HG03558 (cell line): Measurements from ENCODE around the gene SRSF6.
"Not testable (repeated sequence)": the region's sequence is repeated elsewhere in the genome, so short reads cannot be mapped to it uniquely, and the experiment has no call there.

Experiments used
- ATAC-seq: cut with Tn5 transposase; IDR thresholded peaks from one replicate; pipeline ENCODE4 v1.9.1; 2021; ENCODE audit warnings: moderate number of reproducible peaks; ENCODE audit not compliant: unreplicated experiment; ENCODE audit errors: extremely low read depth

SRSF6 gene

GRCh38 chr20:43457640-43458421 lies at the start of gene SRSF6:
Gene SRSF6 (plus strand): TSS chr20:43457896. CDS start chr20:43458034, 138 bp downstream.
- ATAC-seq = peak; percentile 34

GRCh38 chr20:43408848-43409576 lies 48.7 kb upstream of the SRSF6 start:
- ATAC-seq = no peak

- no peak for ATAC-seq
These were observed 48.2 kb upstream of the SRSF6 start for GRCh38 chr20:43409577-43409913.

- no peak for ATAC-seq
These were observed 41.9 kb upstream of the SRSF6 start for GRCh38 chr20:43415661-43416430.

GRCh38 chr20:43416591-43417228 lies 41.0 kb upstream of the SRSF6 start:
- no peak for ATAC-seq

- ATAC-seq = no peak
These were observed 37.5 kb upstream of the SRSF6 start for GRCh38 chr20:43420192-43420591.

- not testable (repeated sequence) for ATAC-seq
These were observed 36.8 kb upstream of the SRSF6 start for GRCh38 chr20:43420913-43421312.

GRCh38 chr20:43426172-43426571 lies 31.5 kb upstream of the SRSF6 start:
- no peak for ATAC-seq

GRCh38 chr20:43430265-43431133 lies 27.2 kb upstream of the SRSF6 start:
- no peak for ATAC-seq

- no peak for ATAC-seq
These were observed 26.6 kb upstream of the SRSF6 start for GRCh38 chr20:43431134-43431519.

- ATAC-seq = no peak
These were observed 25.2 kb upstream of the SRSF6 start for GRCh38 chr20:43432498-43432897.

GRCh38 chr20:43433250-43433854 lies 24.3 kb upstream of the SRSF6 start:
- ATAC-seq = no peak

GRCh38 chr20:43434565-43434964 lies 23.1 kb upstream of the SRSF6 start:
- ATAC-seq = no peak

- ATAC-seq = peak; percentile 68
These were observed 18.9 kb upstream of the SRSF6 start for GRCh38 chr20:43438578-43439316.

GRCh38 chr20:43440531-43440930 lies 17.2 kb upstream of the SRSF6 start:
- no peak for ATAC-seq

GRCh38 chr20:43442282-43442880 lies 15.3 kb upstream of the SRSF6 start:
- no peak for ATAC-seq

- ATAC-seq = no peak
These were observed 13.6 kb upstream of the SRSF6 start for GRCh38 chr20:43444107-43444506.

GRCh38 chr20:43446361-43446879 lies 11.3 kb upstream of the SRSF6 start:
- no peak for ATAC-seq
